CD4-positive, alpha-beta T cell treated with Interleukin-17A for 4 hours (primary cell): ENCODE data around the gene ATP8A1.

Experiments used
- DNase-seq: peaks from one replicate; pipeline ENCODE4 v3.0.0-alpha.2; 2020; ENCODE audit warnings: mixed read lengths

The ATP8A1 gene

GRCh38 chr4:42359711-42360110 lies 297.2 kb downstream of the ATP8A1 start:
- DNase-seq = no peak
